Measurements from ENCODE around the gene PRPF19. TPM values are rescaled to one million over a fixed set of nuclear protein-coding genes. Genes with fewer than 3 reads are reported as not detected.
A peak's percentile ranks its signal among the peaks of the same experiment; 100 is the strongest.

The PRPF19 gene
- total and polyA plus RNA-seq, 9 of the 15 experiments (the other 6 are each of a cell fraction or from before 2014, with no cell fraction given) = 9.4 to 212 (median 73.2) TPM

DNA sequence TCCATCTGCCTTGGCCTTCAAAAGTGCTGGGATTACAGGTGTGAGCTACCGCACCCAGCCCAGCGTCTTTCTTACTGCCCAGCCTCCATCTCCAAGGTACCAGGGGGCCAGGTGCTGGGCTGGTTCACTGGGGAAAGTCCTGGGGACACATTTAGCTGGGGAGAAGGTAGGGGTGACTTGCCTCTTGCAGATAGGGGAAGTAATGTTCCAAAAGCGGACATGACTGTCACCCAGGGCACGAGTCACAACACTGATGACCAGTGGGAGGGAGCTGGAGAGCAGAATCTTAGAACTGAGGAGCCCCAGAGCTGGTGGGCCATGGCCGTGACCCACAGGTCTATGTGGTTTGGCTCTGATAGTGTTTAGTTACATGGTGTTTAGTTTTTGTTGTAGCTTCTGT lies 48.0 kb upstream of the PRPF19 start:
- Histone ChIP-seq H3K9ac (ENCODE audit: insufficient read depth in 1 of 2, low read depth in 2 of 2, low read length in 2 of 2) (no peak overlapping the region), H3K9me3 (replicated peaks; ENCODE audit: control insufficient read depth, insufficient read depth, low read depth, low read length) (no peaks in the 10 kb centered on the region), H3K27me3 (ENCODE audit: control insufficient read depth in 2 of 2, insufficient read depth in 2 of 2, low read length in 2 of 2) (peaks cover 39 to 70% of the 10 kb centered on the region in 2 experiments), H2AFZ (ENCODE audit: low read depth, low read length) (no peak overlapping the region), H3K4me2 (ENCODE audit: insufficient read depth, low read length) (no peak overlapping the region), H3K4me1 (replicated peaks in 1 of 2; ENCODE audit: control insufficient read depth in 2 of 2, insufficient read depth in 2 of 2, low read length in 2 of 2) (peaks cover 0 to 6% of the 10 kb centered on the region in 2 experiments; a peak in 3 of 5 replicates), H3K4me3 (no peak overlapping the region), H3K36me3 (ENCODE audit: control insufficient read depth, insufficient read depth, low read length) (no peaks in the 10 kb centered on the region), H3K27ac (ENCODE audit: extremely low read depth, low read depth, low read length) (no peak overlapping the region), H4K20me1 (replicated peaks; ENCODE audit: control insufficient read depth, insufficient read depth, low read length) (0 out of 2 replicates have a peak, but pooled peaks cover 3% of the 10 kb centered on the region), H3K79me2 (ENCODE audit: control insufficient read depth, insufficient read depth, low read length) (no peaks in the 10 kb centered on the region), H3K9me1 (ENCODE audit: control insufficient read depth, insufficient read depth, low read length) (no peaks in the 10 kb centered on the region)
- FAIRE-seq (no peak), DNase-seq (ENCODE audit: extremely low read depth in 1 of 4, low spot score in 3 of 4) (no peak), ATAC-seq (peak; percentile 43; the same call in 1 of the 3 replicates)
- CTCF ChIA-PET (ENCODE audit: low intra/inter-chr PET ratio) = no interaction called here
- intact Hi-C loops (cut with micrococcal nuclease) = no loop called here
- no TSS peak for BruUV-seq (replicated peaks)
- 1% methylated on average over 5 of the region's 5 CpGs for WGBS (ENCODE audit: insufficient coverage, low coverage, missing lambda C conversion rate)
- in situ Hi-C loops (cut with MboI) = no loop called here
- TF ChIP-seq TCF7L2 (IDR thresholded peaks at IDR 0.05; ENCODE audit: low read depth, low read length) (no peak), PHB (CRISPR knock-in tag; IDR thresholded peaks at IDR 0.05) (no peak), MECOM (CRISPR knock-in tag; IDR thresholded peaks at IDR 0.05) (no peak), SREBF1 (IDR thresholded peaks at IDR 0.05; ENCODE audit: borderline replicate concordance, low read depth, low read length) (no peak), EZH2 (IDR thresholded peaks at IDR 0.05; ENCODE audit: borderline replicate concordance, low read depth, low read length) (no peak), MYNN (IDR thresholded peaks at IDR 0.05) (no peak), MYNN (CRISPR knock-in tag; IDR thresholded peaks at IDR 0.05) (no peak), POLR2A (conservative IDR thresholded peaks at IDR 0.05) (no peak), ZNF134 (CRISPR knock-in tag; conservative IDR thresholded peaks at IDR 0.05) (no peak), NELFE (IDR thresholded peaks at IDR 0.05; ENCODE audit: insufficient read depth, insufficient read length) (no peak)
- TF ChIP-seq, protein P1, sequence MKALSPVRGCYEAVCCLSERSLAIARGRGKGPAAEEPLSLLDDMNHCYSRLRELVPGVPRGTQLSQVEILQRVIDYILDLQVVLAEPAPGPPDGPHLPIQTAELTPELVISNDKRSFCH (CRISPR knock-in tag; IDR thresholded peaks at IDR 0.05) = no peak
- TF ChIP-seq, protein P1 (tag; IDR thresholded peaks at IDR 0.05) = no peak
- TF ChIP-seq, protein P2, sequence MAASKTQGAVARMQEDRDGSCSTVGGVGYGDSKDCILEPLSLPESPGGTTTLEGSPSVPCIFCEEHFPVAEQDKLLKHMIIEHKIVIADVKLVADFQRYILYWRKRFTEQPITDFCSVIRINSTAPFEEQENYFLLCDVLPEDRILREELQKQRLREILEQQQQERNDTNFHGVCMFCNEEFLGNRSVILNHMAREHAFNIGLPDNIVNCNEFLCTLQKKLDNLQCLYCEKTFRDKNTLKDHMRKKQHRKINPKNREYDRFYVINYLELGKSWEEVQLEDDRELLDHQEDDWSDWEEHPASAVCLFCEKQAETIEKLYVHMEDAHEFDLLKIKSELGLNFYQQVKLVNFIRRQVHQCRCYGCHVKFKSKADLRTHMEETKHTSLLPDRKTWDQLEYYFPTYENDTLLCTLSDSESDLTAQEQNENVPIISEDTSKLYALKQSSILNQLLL (CRISPR knock-in tag; IDR thresholded peaks at IDR 0.05; ENCODE audit: borderline replicate concordance) = no peak
- TF ChIP-seq, protein P3, sequence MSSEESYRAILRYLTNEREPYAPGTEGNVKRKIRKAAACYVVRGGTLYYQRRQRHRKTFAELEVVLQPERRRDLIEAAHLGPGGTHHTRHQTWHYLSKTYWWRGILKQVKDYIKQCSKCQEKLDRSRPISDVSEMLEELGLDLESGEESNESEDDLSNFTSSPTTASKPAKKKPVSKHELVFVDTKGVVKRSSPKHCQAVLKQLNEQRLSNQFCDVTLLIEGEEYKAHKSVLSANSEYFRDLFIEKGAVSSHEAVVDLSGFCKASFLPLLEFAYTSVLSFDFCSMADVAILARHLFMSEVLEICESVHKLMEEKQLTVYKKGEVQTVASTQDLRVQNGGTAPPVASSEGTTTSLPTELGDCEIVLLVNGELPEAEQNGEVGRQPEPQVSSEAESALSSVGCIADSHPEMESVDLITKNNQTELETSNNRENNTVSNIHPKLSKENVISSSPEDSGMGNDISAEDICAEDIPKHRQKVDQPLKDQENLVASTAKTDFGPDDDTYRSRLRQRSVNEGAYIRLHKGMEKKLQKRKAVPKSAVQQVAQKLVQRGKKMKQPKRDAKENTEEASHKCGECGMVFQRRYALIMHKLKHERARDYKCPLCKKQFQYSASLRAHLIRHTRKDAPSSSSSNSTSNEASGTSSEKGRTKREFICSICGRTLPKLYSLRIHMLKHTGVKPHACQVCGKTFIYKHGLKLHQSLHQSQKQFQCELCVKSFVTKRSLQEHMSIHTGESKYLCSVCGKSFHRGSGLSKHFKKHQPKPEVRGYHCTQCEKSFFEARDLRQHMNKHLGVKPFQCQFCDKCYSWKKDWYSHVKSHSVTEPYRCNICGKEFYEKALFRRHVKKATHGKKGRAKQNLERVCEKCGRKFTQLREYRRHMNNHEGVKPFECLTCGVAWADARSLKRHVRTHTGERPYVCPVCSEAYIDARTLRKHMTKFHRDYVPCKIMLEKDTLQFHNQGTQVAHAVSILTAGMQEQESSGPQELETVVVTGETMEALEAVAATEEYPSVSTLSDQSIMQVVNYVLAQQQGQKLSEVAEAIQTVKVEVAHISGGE (CRISPR knock-in tag; IDR thresholded peaks at IDR 0.05) = no peak
- POLR2A ChIA-PET = interaction anchor here (0.7 to 0.9 kb wide), 3 partner anchors 12 to 120 kb away, joined by 3 to 4 read pairs (median 4); no protein-coding TSS in a partner anchor
